GM13977 (cell line): ENCODE measurements around the gene RSRC1.
"Not testable (repeated sequence)": the region's sequence is repeated elsewhere in the genome, so short reads cannot be mapped to it uniquely, and the experiment has no call there.

Experiments used
- DNase-seq: peaks from one replicate; pipeline ENCODE4 v3.0.0; 2012; ENCODE audit warnings: low spot score
- CTCF ChIP-seq: IDR thresholded peaks from 2 replicates; pipeline ENCODE4 v1.5.1; 2012; ENCODE audit warnings: mild to moderate bottlenecking, control low read depth; ENCODE audit not compliant: insufficient read depth; ENCODE audit errors: extremely low read depth, missing control alignments
- in situ Hi-C: fragments of 300-500 bp; cut with MboI; formaldehyde crosslinking; loops from one replicate; pipeline ENCODE4 v1.12.0; 2022; ENCODE audit warnings: low sequenced_read_pairs, low pct_unique_long_range_greater_than_20kb, mixed read lengths, inconsistent platforms; ENCODE audit not compliant: unreplicated experiment

RSRC1 gene

GRCh38 chr3:158402590-158402989 is 292.7 kb downstream of the RSRC1 start:
- in situ Hi-C loops: loop anchor here (25.0 kb wide), 1 partner anchor 290 kb away; the partner anchor contains the start of genes RSRC1 and SHOX2

GRCh38 chr3:158403013-158403412 is 293.1 kb downstream of the RSRC1 start:
- in situ Hi-C loops: loop anchor here (25.0 kb wide), 1 partner anchor 291 kb away; the partner anchor contains the start of genes RSRC1 and SHOX2
- no peak for TF ChIP-seq CTCF
- no peak for DNase-seq

More at GRCh38 chr3:158402590-158402989, 292.7 kb downstream of the RSRC1 start:
- no peak for DNase-seq
- no peak for TF ChIP-seq CTCF

- in situ Hi-C loops: loop anchor here (25.0 kb wide), 1 partner anchor 292 kb away; the partner anchor contains the start of genes RSRC1 and SHOX2
- no peak for DNase-seq
These were observed 294.3 kb downstream of the RSRC1 start for GRCh38 chr3:158404131-158404718.

GRCh38 chr3:158405507-158405906 is 295.6 kb downstream of the RSRC1 start:
- TF ChIP-seq CTCF: no peak
- in situ Hi-C loops: loop anchor here (25.0 kb wide), 1 partner anchor 293 kb away; the partner anchor contains the start of genes RSRC1 and SHOX2
- no peak for DNase-seq

More at GRCh38 chr3:158404131-158404718, 294.3 kb downstream of the RSRC1 start:
- TF ChIP-seq CTCF: no peak

- no peak for DNase-seq
- no peak for TF ChIP-seq CTCF
- in situ Hi-C loops: loop anchor here (25.0 kb wide), 1 partner anchor 296 kb away; the partner anchor contains the start of genes RSRC1 and SHOX2
These were observed 298.1 kb downstream of the RSRC1 start for GRCh38 chr3:158407844-158408517.

GRCh38 chr3:158408518-158408897 is 298.6 kb downstream of the RSRC1 start:
- in situ Hi-C loops: loop anchor here (25.0 kb wide), 1 partner anchor 296 kb away; the partner anchor contains the start of genes RSRC1 and SHOX2
- DNase-seq: not testable (repeated sequence)

GRCh38 chr3:158418035-158418434 is 308.1 kb downstream of the RSRC1 start:
- no peak for DNase-seq
- in situ Hi-C loops: loop anchor here (25.0 kb wide), 1 partner anchor 306 kb away; the partner anchor contains the start of genes RSRC1 and SHOX2
- no peak for TF ChIP-seq CTCF
